ENCODE results near the gene NRXN3.

Gene NRXN3

DNA sequence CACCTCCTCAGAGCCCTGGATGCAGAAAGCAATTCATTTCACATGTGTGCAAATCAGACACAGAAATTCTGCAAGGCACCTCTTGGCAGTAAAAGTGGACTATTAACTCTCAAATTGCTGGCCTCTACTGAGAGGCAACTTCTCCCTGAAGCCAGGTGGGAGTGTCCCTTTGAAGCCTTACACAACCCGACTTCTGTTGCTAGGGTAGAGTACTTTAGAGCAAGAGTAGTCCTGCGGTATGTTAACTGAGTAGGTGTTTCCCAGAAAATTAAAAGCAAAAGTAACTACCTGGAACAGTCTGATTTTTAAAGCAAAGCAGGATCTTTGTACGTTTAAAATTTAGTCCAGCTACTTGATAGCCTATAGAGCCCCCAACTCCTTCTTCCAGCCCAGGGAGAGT is 1557.7 kb downstream of the NRXN3 start:
- H3K9ac ChIP-seq (ENCODE audit: low read length): no peak overlapping the region
- H3K79me2 ChIP-seq (ENCODE audit: insufficient read depth, low read length): no peaks in the 10 kb centered on the region
- H4K20me1 ChIP-seq (ENCODE audit: low read depth, low read length): no peaks in the 10 kb centered on the region
- no peak overlapping the region for H3K27ac ChIP-seq (ENCODE audit: low read depth, low read length)
- H3K4me3 ChIP-seq (ENCODE audit: insufficient read depth, low read length, poor library complexity, severe bottlenecking): no peak overlapping the region
- no peaks in the 10 kb centered on the region for H3F3A ChIP-seq (ENCODE audit: insufficient read depth)
- no peaks in the 10 kb centered on the region for H3K36me3 ChIP-seq (ENCODE audit: low read length)
- no peak overlapping the region for H3K4me2 ChIP-seq (ENCODE audit: low read depth, low read length, poor library complexity, severe bottlenecking)
- no peak for TF ChIP-seq EZH2phosphoT487 (conservative IDR thresholded peaks at IDR 0.05; ENCODE audit: low read length)
- TF ChIP-seq, protein P1, sequence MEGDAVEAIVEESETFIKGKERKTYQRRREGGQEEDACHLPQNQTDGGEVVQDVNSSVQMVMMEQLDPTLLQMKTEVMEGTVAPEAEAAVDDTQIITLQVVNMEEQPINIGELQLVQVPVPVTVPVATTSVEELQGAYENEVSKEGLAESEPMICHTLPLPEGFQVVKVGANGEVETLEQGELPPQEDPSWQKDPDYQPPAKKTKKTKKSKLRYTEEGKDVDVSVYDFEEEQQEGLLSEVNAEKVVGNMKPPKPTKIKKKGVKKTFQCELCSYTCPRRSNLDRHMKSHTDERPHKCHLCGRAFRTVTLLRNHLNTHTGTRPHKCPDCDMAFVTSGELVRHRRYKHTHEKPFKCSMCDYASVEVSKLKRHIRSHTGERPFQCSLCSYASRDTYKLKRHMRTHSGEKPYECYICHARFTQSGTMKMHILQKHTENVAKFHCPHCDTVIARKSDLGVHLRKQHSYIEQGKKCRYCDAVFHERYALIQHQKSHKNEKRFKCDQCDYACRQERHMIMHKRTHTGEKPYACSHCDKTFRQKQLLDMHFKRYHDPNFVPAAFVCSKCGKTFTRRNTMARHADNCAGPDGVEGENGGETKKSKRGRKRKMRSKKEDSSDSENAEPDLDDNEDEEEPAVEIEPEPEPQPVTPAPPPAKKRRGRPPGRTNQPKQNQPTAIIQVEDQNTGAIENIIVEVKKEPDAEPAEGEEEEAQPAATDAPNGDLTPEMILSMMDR (IDR thresholded peaks at IDR 0.05; ENCODE audit: insufficient read depth, low read length, poor library complexity, severe bottlenecking): no peak
- H3K9me2 ChIP-seq (replicated peaks; ENCODE audit: insufficient read depth, low read length): no peaks in the 10 kb centered on the region
- no peaks in the 10 kb centered on the region for H3K9me3 ChIP-seq (ENCODE audit: insufficient read depth, low read length)
- no peak overlapping the region for H2AFZ ChIP-seq (ENCODE audit: low read depth, low read length, severe bottlenecking)
- H3K27me3 ChIP-seq (ENCODE audit: low read length): no peaks in the 10 kb centered on the region

DNA sequence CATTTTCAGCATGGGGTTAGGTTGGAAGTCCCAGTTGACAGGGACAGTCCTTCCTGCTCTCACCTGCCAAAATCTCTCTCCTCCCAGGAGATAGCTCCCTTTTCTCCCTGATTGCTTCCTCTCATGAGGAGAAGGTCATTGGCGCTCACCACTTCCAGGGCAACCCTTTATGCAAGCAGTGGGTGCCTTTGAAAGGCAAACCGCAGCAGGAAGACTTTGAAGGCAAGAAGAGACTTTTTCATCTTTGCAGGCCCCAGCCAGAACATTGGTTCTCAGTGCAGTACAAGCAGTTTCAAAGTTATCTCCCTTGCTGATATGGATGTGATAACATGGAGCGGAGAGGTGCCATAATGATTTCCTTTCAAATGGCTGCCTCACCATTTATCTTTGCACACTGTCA is 1558.2 kb downstream of the NRXN3 start:
- Histone ChIP-seq H2AFZ (ENCODE audit: low read depth, low read length, severe bottlenecking) (no peak overlapping the region), H3K9me3 (ENCODE audit: insufficient read depth, low read length) (no peaks in the 10 kb centered on the region), H3K36me3 (ENCODE audit: low read length) (no peaks in the 10 kb centered on the region), H3K9me2 (replicated peaks; ENCODE audit: insufficient read depth, low read length) (no peaks in the 10 kb centered on the region), H3K79me2 (ENCODE audit: insufficient read depth, low read length) (no peaks in the 10 kb centered on the region), H3K9ac (ENCODE audit: low read length) (no peak overlapping the region), H3K27ac (ENCODE audit: low read depth, low read length) (no peak overlapping the region), H3F3A (ENCODE audit: insufficient read depth) (no peaks in the 10 kb centered on the region), H3K27me3 (ENCODE audit: low read length) (no peaks in the 10 kb centered on the region), H4K20me1 (ENCODE audit: low read depth, low read length) (no peaks in the 10 kb centered on the region), H3K4me3 (ENCODE audit: insufficient read depth, low read length, poor library complexity, severe bottlenecking) (no peak overlapping the region), H3K4me2 (ENCODE audit: low read depth, low read length, poor library complexity, severe bottlenecking) (no peak overlapping the region)
- TF ChIP-seq, protein P1 (IDR thresholded peaks at IDR 0.05; ENCODE audit: insufficient read depth, low read length, poor library complexity, severe bottlenecking): no peak
- no peak for TF ChIP-seq EZH2phosphoT487 (conservative IDR thresholded peaks at IDR 0.05; ENCODE audit: low read length)

DNA sequence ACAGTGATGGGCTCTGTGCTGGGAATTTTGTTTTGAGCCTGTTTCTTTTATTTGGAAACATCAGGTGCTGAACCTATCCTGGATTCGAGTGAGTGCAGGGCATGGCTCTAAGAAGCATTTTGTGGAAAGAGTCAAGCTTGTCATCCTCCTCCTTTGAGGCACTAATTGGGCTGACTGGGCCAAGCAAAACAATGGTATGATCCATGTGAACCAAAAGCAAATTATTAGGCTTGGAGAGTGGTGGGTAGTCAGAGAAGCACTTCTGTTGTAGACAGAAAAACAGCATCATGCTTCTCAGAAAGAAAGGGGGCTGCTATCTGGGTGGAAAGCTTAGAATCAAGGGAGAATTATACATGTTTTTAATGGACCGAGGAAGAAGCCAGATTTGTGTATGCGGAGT is 1559.6 kb downstream of the NRXN3 start:
- no peaks in the 10 kb centered on the region for H3K9me2 ChIP-seq (replicated peaks; ENCODE audit: insufficient read depth, low read length)
- no peak overlapping the region for H3K27ac ChIP-seq (ENCODE audit: low read depth, low read length)
- H3K9me3 ChIP-seq (ENCODE audit: insufficient read depth, low read length): no peaks in the 10 kb centered on the region
- no peak overlapping the region for H2AFZ ChIP-seq (ENCODE audit: low read depth, low read length, severe bottlenecking)
- no peaks in the 10 kb centered on the region for H3K36me3 ChIP-seq (ENCODE audit: low read length)
- no peaks in the 10 kb centered on the region for H3K79me2 ChIP-seq (ENCODE audit: insufficient read depth, low read length)
- no peaks in the 10 kb centered on the region for H3K27me3 ChIP-seq (ENCODE audit: low read length)
- H3K9ac ChIP-seq (ENCODE audit: low read length): no peak overlapping the region
- H3F3A ChIP-seq (ENCODE audit: insufficient read depth): no peaks in the 10 kb centered on the region
- H4K20me1 ChIP-seq (ENCODE audit: low read depth, low read length): no peaks in the 10 kb centered on the region
- TF ChIP-seq EZH2phosphoT487 (conservative IDR thresholded peaks at IDR 0.05; ENCODE audit: low read length): no peak
- TF ChIP-seq, protein P1 (IDR thresholded peaks at IDR 0.05; ENCODE audit: insufficient read depth, low read length, poor library complexity, severe bottlenecking): no peak
- H3K4me3 ChIP-seq (ENCODE audit: insufficient read depth, low read length, poor library complexity, severe bottlenecking): no peak overlapping the region
- H3K4me2 ChIP-seq (ENCODE audit: low read depth, low read length, poor library complexity, severe bottlenecking): no peak overlapping the region
